OCI-LY3 (cell line): Measurements from ENCODE around the gene SLC22A12.

Source experiments
- CTCF ChIP-seq: fragments of 200-600, 300-600 bp; sonication (generic); IDR thresholded peaks from 2 replicates; pipeline ENCODE4 v1.5.1; 2014; ENCODE audit warnings: antibody characterized with exemption, low read length, low read depth
- EZH2phosphoT487 ChIP-seq: fragments of 200-600 bp; shearing (Covaris generic); IDR thresholded peaks from 2 replicates; pipeline ENCODE4 v1.6.1; 2018; ENCODE audit warnings: antibody characterized with exemption, mixed run types, low read depth

- TF ChIP-seq CTCF (no peak), EZH2phosphoT487 (no peak)
Observed at GRCh38 chr11:64566915-64567891, 23.8 kb upstream of the SLC22A12 start.
